Endothelial cell (in vitro differentiated cells): ENCODE results near the gene ADGRG6. TPM values are rescaled to one million over a fixed set of nuclear protein-coding genes. Genes with fewer than 3 reads are reported as not detected.

Source experiments
- DNase-seq: peaks from one replicate; pipeline ENCODE4 v3.0.0; 2021; ENCODE audit warnings: low spot score
- H3K27ac Mint-ChIP-seq: one replicate; pipeline ENCODE4 v1.8.0; 2021; ENCODE audit warnings: mixed read lengths, inconsistent platforms; ENCODE audit not compliant: unreplicated experiment
- H3K27me3 Mint-ChIP-seq: one replicate; pipeline ENCODE4 v1.8.0; 2021; ENCODE audit warnings: mild to moderate bottlenecking, moderate library complexity, mixed read lengths, inconsistent platforms; ENCODE audit not compliant: unreplicated experiment
- H3K36me3 Mint-ChIP-seq: one replicate; pipeline ENCODE4 v1.8.0; 2021; ENCODE audit warnings: mild to moderate bottlenecking, low read depth, mixed read lengths, inconsistent platforms; ENCODE audit not compliant: unreplicated experiment
- H3K4me1 Mint-ChIP-seq: one replicate; pipeline ENCODE4 v1.8.0; 2021; ENCODE audit warnings: mild to moderate bottlenecking, mixed read lengths, inconsistent platforms; ENCODE audit not compliant: unreplicated experiment
- H3K4me3 Mint-ChIP-seq: one replicate; pipeline ENCODE4 v1.8.0; 2021; ENCODE audit warnings: mild to moderate bottlenecking, mixed read lengths, inconsistent platforms; ENCODE audit not compliant: unreplicated experiment
- H3K9me3 Mint-ChIP-seq: one replicate; pipeline ENCODE4 v1.8.0; 2021; ENCODE audit warnings: mixed read lengths, inconsistent platforms; ENCODE audit not compliant: unreplicated experiment
- CTCF ChIP-seq: fragments of 200-600 bp; sonication (generic); IDR thresholded peaks from one replicate; pipeline ENCODE4 v1.5.0; 2021; ENCODE audit warnings: antibody characterized with exemption; ENCODE audit not compliant: unreplicated experiment
- total RNA-seq: library from RNA; stranded (reverse); fragmentation: NEBNext Ultra II Directional; extraction: Animal tissue kit (Norgen Biotek cat#: 25700); gene quantifications from one replicate; pipeline ENCODE4 v1.2.1, GENCODE V29; 2021; ENCODE audit not compliant: unreplicated experiment

Gene ADGRG6
- total RNA-seq, 1 donor from 2014 or later: 8.8 TPM

GRCh38 chr6:142404751-142405150 lies 102.9 kb downstream of the ADGRG6 start:
- no peak overlapping the region for H3K27ac Mint-ChIP-seq
- peaks cover 9% of the 10 kb centered on the region for H3K4me1 Mint-ChIP-seq
- no peak for DNase-seq
- H3K9me3 Mint-ChIP-seq: no peaks in the 10 kb centered on the region
- TF ChIP-seq CTCF: no peak
- H3K4me3 Mint-ChIP-seq: no peak overlapping the region
- no peaks in the 10 kb centered on the region for H3K27me3 Mint-ChIP-seq
- no peaks in the 10 kb centered on the region for H3K36me3 Mint-ChIP-seq

GRCh38 chr6:142406131-142406530 lies 104.3 kb downstream of the ADGRG6 start:
- no peaks in the 10 kb centered on the region for H3K9me3 Mint-ChIP-seq
- peaks cover 3% of the 10 kb centered on the region for H3K4me1 Mint-ChIP-seq
- no peak overlapping the region for H3K27ac Mint-ChIP-seq
- DNase-seq: no peak
- no peaks in the 10 kb centered on the region for H3K36me3 Mint-ChIP-seq
- no peaks in the 10 kb centered on the region for H3K27me3 Mint-ChIP-seq
- no peak overlapping the region for H3K4me3 Mint-ChIP-seq
- TF ChIP-seq CTCF: no peak

- Mint-ChIP-seq H3K9me3 (no peaks in the 10 kb centered on the region), H3K4me3 (no peak overlapping the region), H3K36me3 (no peaks in the 10 kb centered on the region), H3K27ac (no peak overlapping the region), H3K4me1 (no peaks in the 10 kb centered on the region), H3K27me3 (no peaks in the 10 kb centered on the region)
- DNase-seq: no peak
- TF ChIP-seq CTCF: no peak
Observed at GRCh38 chr6:142407685-142408273, 106.0 kb downstream of the ADGRG6 start.

GRCh38 chr6:142408409-142408808 lies 106.6 kb downstream of the ADGRG6 start:
- Mint-ChIP-seq H3K4me1 (no peaks in the 10 kb centered on the region), H3K36me3 (no peaks in the 10 kb centered on the region), H3K9me3 (no peaks in the 10 kb centered on the region), H3K27me3 (no peaks in the 10 kb centered on the region), H3K4me3 (no peak overlapping the region), H3K27ac (no peak overlapping the region)
- no peak for DNase-seq
- peak; percentile 41 for TF ChIP-seq CTCF

- Mint-ChIP-seq H3K4me3 (no peak overlapping the region), H3K27ac (no peak overlapping the region), H3K27me3 (no peaks in the 10 kb centered on the region), H3K36me3 (no peaks in the 10 kb centered on the region), H3K4me1 (no peaks in the 10 kb centered on the region), H3K9me3 (no peaks in the 10 kb centered on the region)
- DNase-seq: no peak
- TF ChIP-seq CTCF: no peak
Observed at GRCh38 chr6:142409794-142410193, 108.0 kb downstream of the ADGRG6 start.
